ENCODE measurements around the gene HEYL. TPM values are rescaled to one million over a fixed set of nuclear protein-coding genes. Genes with fewer than 3 reads are reported as not detected.

HEYL gene
- total RNA-seq, 1 donor from 2014 or later: not detected

- no peak for FAIRE-seq
- no peak for TF ChIP-seq CTCF (IDR thresholded peaks at IDR 0.05; ENCODE audit: insufficient read depth, low read length, severe bottlenecking)
- no peak for DNase-seq (ENCODE audit: low read depth)
- peaks cover 14% of the 10 kb centered on the region for H3K27me3 ChIP-seq (ENCODE audit: control insufficient read depth, insufficient read depth, low read length)
- no peaks in the 10 kb centered on the region for H3K36me3 ChIP-seq (ENCODE audit: control insufficient read depth, insufficient read depth, low read length)
- H3K4me3 ChIP-seq (ENCODE audit: low read depth, low read length): no peak overlapping the region
Observed at GRCh38 chr1:39684313-39684664, 44.8 kb upstream of the HEYL start.

- DNase-seq (ENCODE audit: low read depth) (no peak), FAIRE-seq (no peak)
- H3K4me3 ChIP-seq (ENCODE audit: low read depth, low read length): no peak overlapping the region
- peaks cover 14% of the 10 kb centered on the region for H3K27me3 ChIP-seq (ENCODE audit: control insufficient read depth, insufficient read depth, low read length)
- no peak for TF ChIP-seq CTCF (IDR thresholded peaks at IDR 0.05; ENCODE audit: insufficient read depth, low read length, severe bottlenecking)
- H3K36me3 ChIP-seq (ENCODE audit: control insufficient read depth, insufficient read depth, low read length): no peaks in the 10 kb centered on the region
Observed at GRCh38 chr1:39683591-39684312, 44.3 kb upstream of the HEYL start.

GRCh38 chr1:39681999-39682398 lies 42.6 kb upstream of the HEYL start:
- H3K27me3 ChIP-seq (ENCODE audit: control insufficient read depth, insufficient read depth, low read length): peaks cover 11% of the 10 kb centered on the region
- no peak for FAIRE-seq

GRCh38 chr1:39681294-39681693 lies 41.9 kb upstream of the HEYL start:
- Histone ChIP-seq H3K27me3 (ENCODE audit: control insufficient read depth, insufficient read depth, low read length) (peaks cover 10% of the 10 kb centered on the region), H3K4me3 (ENCODE audit: low read depth, low read length) (no peak overlapping the region), H3K36me3 (ENCODE audit: control insufficient read depth, insufficient read depth, low read length) (no peaks in the 10 kb centered on the region)
- no peak for TF ChIP-seq CTCF (IDR thresholded peaks at IDR 0.05; ENCODE audit: insufficient read depth, low read length, severe bottlenecking)
- no peak for FAIRE-seq
- DNase-seq (ENCODE audit: low read depth): no peak

More at GRCh38 chr1:39681999-39682398, 42.6 kb upstream of the HEYL start:
- TF ChIP-seq CTCF (IDR thresholded peaks at IDR 0.05; ENCODE audit: insufficient read depth, low read length, severe bottlenecking): no peak
- DNase-seq (ENCODE audit: low read depth): no peak
- no peaks in the 10 kb centered on the region for H3K36me3 ChIP-seq (ENCODE audit: control insufficient read depth, insufficient read depth, low read length)
- H3K4me3 ChIP-seq (ENCODE audit: low read depth, low read length): no peak overlapping the region

GRCh38 chr1:39680751-39681150 lies 41.3 kb upstream of the HEYL start:
- FAIRE-seq: no peak
- peaks cover 9% of the 10 kb centered on the region for H3K27me3 ChIP-seq (ENCODE audit: control insufficient read depth, insufficient read depth, low read length)

More at GRCh38 chr1:39680751-39681150, 41.3 kb upstream of the HEYL start:
- no peaks in the 10 kb centered on the region for H3K36me3 ChIP-seq (ENCODE audit: control insufficient read depth, insufficient read depth, low read length)
- no peak overlapping the region for H3K4me3 ChIP-seq (ENCODE audit: low read depth, low read length)
- no peak for TF ChIP-seq CTCF (IDR thresholded peaks at IDR 0.05; ENCODE audit: insufficient read depth, low read length, severe bottlenecking)
- no peak for DNase-seq (ENCODE audit: low read depth)
